HG03045 (cell line): Measurements from ENCODE around the gene ABCD4.
A peak's percentile ranks its signal among the peaks of the same experiment; 100 is the strongest.

ENCODE experiments used
- ATAC-seq: cut with Tn5 transposase; IDR thresholded peaks from one replicate; pipeline ENCODE4 v1.9.1; 2021; ENCODE audit warnings: mild to moderate bottlenecking, moderate library complexity; ENCODE audit not compliant: unreplicated experiment

The ABCD4 gene

GRCh38 chr14:74261288-74261687 lies 41.4 kb downstream of the ABCD4 start:
- no peak for ATAC-seq

GRCh38 chr14:74260525-74261233 lies 42.1 kb downstream of the ABCD4 start:
- ATAC-seq: no peak

GRCh38 chr14:74259513-74259912 lies 43.2 kb downstream of the ABCD4 start:
- no peak for ATAC-seq

- no peak for ATAC-seq
Observed at GRCh38 chr14:74258764-74259035, 44.0 kb downstream of the ABCD4 start.

GRCh38 chr14:74257941-74258763 lies 44.6 kb downstream of the ABCD4 start:
- ATAC-seq: no peak

- peak; percentile 71 for ATAC-seq
Observed at GRCh38 chr14:74257078-74257940, 45.4 kb downstream of the ABCD4 start.

- no peak for ATAC-seq
Observed at GRCh38 chr14:74255281-74255680, 47.5 kb downstream of the ABCD4 start.

- ATAC-seq: no peak
Observed at GRCh38 chr14:74249433-74250375, 53.0 kb downstream of the ABCD4 start.

GRCh38 chr14:74248017-74248416 lies 54.7 kb downstream of the ABCD4 start:
- no peak for ATAC-seq

GRCh38 chr14:74246542-74246941 lies 56.2 kb downstream of the ABCD4 start:
- ATAC-seq: no peak

- ATAC-seq: no peak
Observed at GRCh38 chr14:74245292-74245691, 57.4 kb downstream of the ABCD4 start.

- no peak for ATAC-seq
Observed at GRCh38 chr14:74244115-74244514, 58.6 kb downstream of the ABCD4 start.

- ATAC-seq: no peak
Observed at GRCh38 chr14:74243051-74243450, 59.7 kb downstream of the ABCD4 start.

GRCh38 chr14:74242780-74243042 lies 60.0 kb downstream of the ABCD4 start:
- ATAC-seq: no peak

GRCh38 chr14:74242021-74242779 lies 60.5 kb downstream of the ABCD4 start:
- ATAC-seq: no peak

- ATAC-seq: no peak
Observed at GRCh38 chr14:74241652-74242017, 61.1 kb downstream of the ABCD4 start.

GRCh38 chr14:74240794-74241651 lies 61.7 kb downstream of the ABCD4 start:
- ATAC-seq: no peak

GRCh38 chr14:74239848-74240793 lies 62.6 kb downstream of the ABCD4 start:
- no peak for ATAC-seq
